Tibial nerve (tissue), 3 donors: ENCODE results near the gene EPG5.

Experiments used
- POLR2A ChIP-seq, 2 donors: fragments of 450-650 bp; IDR thresholded peaks; one replicate each; pipeline ENCODE4 v1.6.1; 2017; ENCODE audit warnings: antibody characterized with exemption in 2 of 2, mild to moderate bottlenecking in 2 of 2, moderate library complexity in 2 of 2
- TF ChIP-seq, protein P1 (sequence below), 5 experiments: fragments of 200-600 bp in 3 of 5; fragments of 450-650 bp in 2 of 5; sonication (generic) in 3 of 5; IDR thresholded peaks; one replicate each; pipeline ENCODE4 v1.5.1; 2016 to 2019; ENCODE audit warnings: antibody characterized with exemption in 5 of 5, mild to moderate bottlenecking in 3 of 5, moderate library complexity in 2 of 5

DNA sequence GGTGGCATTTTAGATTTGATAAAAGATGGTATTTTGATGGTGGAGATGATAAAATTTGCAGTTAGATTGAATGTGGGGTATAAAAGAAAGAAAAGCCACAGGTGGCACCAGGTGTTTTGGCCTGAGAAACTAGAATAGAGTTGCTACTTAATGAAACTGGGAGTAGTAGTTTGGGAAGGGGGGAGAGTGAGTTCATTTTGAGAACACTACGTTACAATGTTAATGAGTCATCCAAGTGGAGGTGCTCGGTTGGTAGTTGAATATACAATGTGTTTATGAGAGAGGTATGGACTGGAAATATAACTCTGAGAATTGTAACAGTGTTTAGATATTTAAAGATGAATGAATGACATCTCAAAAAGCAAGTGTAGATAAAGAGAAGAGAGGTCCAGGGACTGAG lies 26.4 kb downstream of the EPG5 start:
- no peak for TF ChIP-seq POLR2A (IDR thresholded peaks at IDR 0.05)
- TF ChIP-seq, protein P1, sequence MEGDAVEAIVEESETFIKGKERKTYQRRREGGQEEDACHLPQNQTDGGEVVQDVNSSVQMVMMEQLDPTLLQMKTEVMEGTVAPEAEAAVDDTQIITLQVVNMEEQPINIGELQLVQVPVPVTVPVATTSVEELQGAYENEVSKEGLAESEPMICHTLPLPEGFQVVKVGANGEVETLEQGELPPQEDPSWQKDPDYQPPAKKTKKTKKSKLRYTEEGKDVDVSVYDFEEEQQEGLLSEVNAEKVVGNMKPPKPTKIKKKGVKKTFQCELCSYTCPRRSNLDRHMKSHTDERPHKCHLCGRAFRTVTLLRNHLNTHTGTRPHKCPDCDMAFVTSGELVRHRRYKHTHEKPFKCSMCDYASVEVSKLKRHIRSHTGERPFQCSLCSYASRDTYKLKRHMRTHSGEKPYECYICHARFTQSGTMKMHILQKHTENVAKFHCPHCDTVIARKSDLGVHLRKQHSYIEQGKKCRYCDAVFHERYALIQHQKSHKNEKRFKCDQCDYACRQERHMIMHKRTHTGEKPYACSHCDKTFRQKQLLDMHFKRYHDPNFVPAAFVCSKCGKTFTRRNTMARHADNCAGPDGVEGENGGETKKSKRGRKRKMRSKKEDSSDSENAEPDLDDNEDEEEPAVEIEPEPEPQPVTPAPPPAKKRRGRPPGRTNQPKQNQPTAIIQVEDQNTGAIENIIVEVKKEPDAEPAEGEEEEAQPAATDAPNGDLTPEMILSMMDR (IDR thresholded peaks at IDR 0.05) = no peak
